IPS DF 6.9 (cell line): ENCODE measurements around the gene CIAO2A.

ENCODE experiments used
- DNase-seq: peaks from one replicate; pipeline ENCODE4 v3.0.0-alpha.2; 2013; ENCODE audit warnings: low read depth, low spot score
- H3K27ac ChIP-seq: one replicate; pipeline ENCODE4 v1.5.1; 2013; ENCODE audit warnings: low read length, control low read depth
- H3K27me3 ChIP-seq: 2 replicates; pipeline ENCODE4 v1.6.1; 2013; ENCODE audit warnings: mild to moderate bottlenecking, low read length; ENCODE audit not compliant: control insufficient read depth, insufficient read depth
- H3K36me3 ChIP-seq: 2 replicates; pipeline ENCODE4 v1.6.1; 2013; ENCODE audit warnings: low read length; ENCODE audit not compliant: control insufficient read depth, insufficient read depth
- H3K4me1 ChIP-seq: 2 replicates; pipeline ENCODE4 v1.6.1; 2013; ENCODE audit warnings: low read length; ENCODE audit not compliant: control insufficient read depth, insufficient read depth
- H3K4me3 ChIP-seq: 2 replicates; pipeline ENCODE4 v1.5.1; 2013; ENCODE audit warnings: mild to moderate bottlenecking, low read length
- H3K9me3 ChIP-seq: 2 replicates; pipeline ENCODE4 v1.6.1; 2013; ENCODE audit warnings: low read length, inconsistent platforms; ENCODE audit not compliant: control insufficient read depth, insufficient read depth
- WGBS: extraction: QIAGEN DNeasy Blood & Tissue Kit; methylation state at CpG from one replicate; pipeline ENCODE4 v1.1.7; 2013; ENCODE audit warnings: mixed read lengths, missing lambda C conversion rate; ENCODE audit not compliant: insufficient read length, insufficient coverage; 5-methylcytosine and 5-hydroxymethylcytosine counted together

CIAO2A gene

DNA sequence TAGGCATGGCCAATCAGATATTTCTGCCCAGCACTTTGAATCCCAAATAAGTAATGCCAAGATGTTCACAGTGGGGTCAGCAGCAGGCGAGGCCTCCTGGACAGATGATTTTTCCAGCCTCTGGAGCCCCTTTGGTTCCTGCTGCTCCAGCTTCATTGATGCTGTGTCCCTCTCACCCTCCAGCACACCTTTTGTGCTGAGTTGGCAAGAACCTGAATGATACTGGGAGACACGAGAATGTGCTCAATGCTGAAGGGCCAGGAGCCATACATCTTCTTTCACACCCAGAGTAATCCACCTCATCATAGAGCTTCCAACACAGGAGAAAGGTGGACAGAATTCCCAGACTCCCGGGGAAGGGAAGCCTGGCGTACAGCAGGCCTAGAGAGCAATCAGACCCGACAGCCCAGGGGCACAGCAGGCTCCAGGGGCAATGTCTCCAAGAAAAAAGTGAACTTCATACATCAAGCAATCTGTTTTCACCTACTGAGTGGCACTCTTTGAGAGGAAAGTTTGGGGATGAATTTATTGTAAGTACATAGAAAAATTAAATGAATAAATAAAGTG lies 40.6 kb downstream of the CIAO2A start:
- Histone ChIP-seq H3K27me3 (no peaks in the 10 kb centered on the region), H3K9me3 (no peaks in the 10 kb centered on the region), H3K27ac (no peak overlapping the region), H3K36me3 (no peaks in the 10 kb centered on the region), H3K4me3 (no peak overlapping the region), H3K4me1 (no peaks in the 10 kb centered on the region)
- no CpG with 5 or more reads among the region's 5 CpGs for WGBS
- no peak for DNase-seq

DNA sequence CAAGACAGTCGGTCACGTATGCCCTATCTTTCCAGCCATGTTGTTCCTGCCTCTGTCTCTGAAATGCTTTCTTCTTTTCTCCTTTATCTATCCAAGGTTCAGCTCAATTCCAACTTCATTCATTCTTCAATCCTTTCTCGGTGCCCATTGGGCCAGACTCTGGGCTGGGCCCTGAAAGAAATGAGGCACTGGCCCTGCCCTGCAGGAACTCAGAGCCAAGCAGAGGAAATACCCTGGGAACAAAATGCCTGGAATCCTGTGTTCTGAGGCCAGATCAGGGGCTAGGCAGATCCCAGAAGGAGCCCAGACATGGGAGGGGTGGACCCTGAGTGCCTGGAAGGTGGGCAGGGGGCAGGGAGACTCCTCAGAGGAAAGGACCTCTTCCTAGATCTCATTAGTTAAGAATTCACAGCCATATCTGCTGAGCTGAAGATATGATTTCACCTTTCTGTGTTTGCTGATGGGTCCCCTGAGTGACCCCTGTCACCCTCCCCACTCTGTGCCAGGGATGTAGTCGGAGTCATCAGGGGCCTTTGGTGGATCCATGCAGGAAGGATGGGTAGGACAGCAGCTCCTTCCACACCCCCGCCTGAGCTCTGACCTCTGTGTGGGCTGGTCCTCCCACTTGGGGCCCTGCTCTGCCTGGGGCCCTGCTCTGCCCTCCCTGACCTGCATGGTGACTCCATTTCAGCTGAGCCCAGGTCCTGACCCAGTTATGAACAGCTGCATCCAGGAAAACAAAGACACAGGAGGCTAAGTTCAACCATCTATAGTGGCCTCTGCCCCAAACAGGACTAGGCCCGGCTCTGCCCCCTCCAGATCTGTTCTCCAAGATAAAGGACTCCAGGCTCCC lies 42.0 kb downstream of the CIAO2A start:
- no CpG with 5 or more reads among the region's 6 CpGs for WGBS
- no peak overlapping the region for H3K27ac ChIP-seq
- no peak overlapping the region for H3K4me3 ChIP-seq
- no peaks in the 10 kb centered on the region for H3K9me3 ChIP-seq
- H3K36me3 ChIP-seq: no peaks in the 10 kb centered on the region
- DNase-seq: no peak
- H3K4me1 ChIP-seq: no peaks in the 10 kb centered on the region
- H3K27me3 ChIP-seq: no peaks in the 10 kb centered on the region; the same call in 1 of the 2 replicates

GRCh38 chr15:64051093-64051402 lies 42.6 kb downstream of the CIAO2A start:
- Histone ChIP-seq H3K27ac (no peak overlapping the region), H3K27me3 (no peaks in the 10 kb centered on the region; the same call in 1 of the 2 replicates), H3K36me3 (no peaks in the 10 kb centered on the region), H3K4me3 (no peak overlapping the region), H3K9me3 (no peaks in the 10 kb centered on the region), H3K4me1 (no peaks in the 10 kb centered on the region)
- no CpG with 5 or more reads among the region's 2 CpGs for WGBS
- no peak for DNase-seq

GRCh38 chr15:64050281-64051092 lies 43.2 kb downstream of the CIAO2A start:
- H3K4me3 ChIP-seq: no peak overlapping the region
- no CpG with 5 or more reads among the region's 8 CpGs for WGBS
- DNase-seq: no peak
- peaks cover 3% of the 10 kb centered on the region for H3K4me1 ChIP-seq
- H3K36me3 ChIP-seq: no peaks in the 10 kb centered on the region
- H3K27me3 ChIP-seq: peaks cover 4% of the 10 kb centered on the region; the same call in 1 of the 2 replicates
- no peaks in the 10 kb centered on the region for H3K9me3 ChIP-seq
- no peak overlapping the region for H3K27ac ChIP-seq

DNA sequence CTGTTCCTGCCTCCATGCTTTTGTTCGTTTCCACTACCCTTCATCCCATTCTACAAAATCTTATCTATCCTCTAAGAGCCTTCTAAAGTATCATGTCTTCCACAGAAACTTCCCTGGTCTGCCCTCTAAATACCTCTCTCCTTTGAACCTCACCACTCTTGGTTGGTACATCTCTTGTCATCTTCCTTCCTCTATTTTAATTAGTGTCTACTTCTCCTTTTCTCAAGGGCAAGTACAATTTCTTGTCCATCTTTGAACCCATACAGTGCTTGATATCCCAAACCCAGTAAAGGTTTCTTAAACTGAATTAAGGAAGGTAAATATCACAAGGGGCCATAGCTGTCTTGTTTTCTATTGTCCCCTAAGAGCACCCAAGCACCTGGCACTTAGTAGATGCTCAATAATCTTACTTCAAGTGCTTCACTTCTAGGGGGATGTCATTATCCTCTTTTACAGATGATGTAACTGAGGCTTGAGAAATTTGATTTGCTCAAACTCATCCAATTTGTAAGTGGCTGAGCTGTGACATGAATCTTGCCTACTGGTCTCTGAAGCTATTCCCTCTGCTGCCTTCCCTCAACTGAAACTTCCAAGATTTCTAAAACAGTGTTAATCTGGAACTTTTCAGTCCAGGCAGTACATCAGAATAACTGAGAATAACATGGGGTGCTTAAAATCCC lies 44.7 kb downstream of the CIAO2A start:
- no CpG with 5 or more reads among the region's 1 CpG for WGBS
- no peak for DNase-seq
- peaks cover 4% of the 10 kb centered on the region; the same call in 1 of the 2 replicates for H3K27me3 ChIP-seq
- no peak overlapping the region for H3K4me3 ChIP-seq
- H3K9me3 ChIP-seq: no peaks in the 10 kb centered on the region
- no peak overlapping the region for H3K27ac ChIP-seq
- H3K4me1 ChIP-seq: peaks cover 3% of the 10 kb centered on the region
- no peaks in the 10 kb centered on the region for H3K36me3 ChIP-seq

DNA sequence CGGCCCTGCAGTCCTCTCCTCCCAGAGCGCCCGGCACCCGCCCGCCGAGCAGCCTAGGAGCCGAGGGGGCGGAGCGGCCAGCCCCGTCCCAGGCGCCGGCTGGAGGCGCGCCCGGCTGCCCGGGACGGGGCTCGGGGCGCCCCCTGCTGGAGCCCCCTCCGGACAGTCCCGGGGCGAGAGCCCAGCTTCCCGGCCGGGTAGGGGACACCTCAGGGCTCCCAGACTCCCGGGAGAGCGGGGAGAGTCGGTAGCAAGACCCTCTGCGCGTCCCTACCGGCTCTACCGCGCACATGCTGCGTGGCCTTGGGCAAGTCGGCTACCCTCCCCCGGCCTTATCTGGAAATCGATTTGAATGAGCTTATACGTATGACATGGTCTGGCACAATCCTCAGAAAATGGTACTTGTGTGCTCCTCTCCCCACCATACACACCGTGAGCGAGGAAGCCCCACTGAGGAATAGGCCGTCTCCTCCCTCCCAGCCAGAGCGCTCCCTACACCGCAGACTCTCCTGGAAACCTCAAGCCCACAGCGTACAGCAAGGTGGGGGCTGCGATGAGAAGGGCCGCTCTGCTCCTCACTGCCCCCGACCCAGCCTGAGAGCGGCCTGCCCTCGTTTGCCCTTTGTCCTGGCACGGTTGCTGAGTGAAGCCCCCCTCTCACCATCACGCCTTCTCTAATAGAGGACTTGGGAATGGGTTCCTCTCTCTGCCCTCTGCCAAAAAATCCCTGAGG lies 47.1 kb downstream of the CIAO2A start, which contains the start of gene DAPK2:
DAPK2 (minus strand) TSS at position 65 of the 733 bp plus-strand sequence. CDS start 6,224 bp downstream, outside the sequence.
- H3K4me1 ChIP-seq: peaks cover 3% of the 10 kb centered on the region
- WGBS: no CpG with 5 or more reads among the region's 50 CpGs
- peaks cover 4% of the 10 kb centered on the region; the same call in 1 of the 2 replicates for H3K27me3 ChIP-seq
- H3K27ac ChIP-seq: no peak within 1 kb of the TSS
- peak within 1 kb of the TSS; percentile 29; the same call in 1 of the 2 replicates for H3K4me3 ChIP-seq
- DNase-seq: no peak
- no peaks in the 10 kb centered on the region for H3K9me3 ChIP-seq
- H3K36me3 ChIP-seq: no peaks in the 10 kb centered on the region

- DNase-seq: no peak
- H3K4me3 ChIP-seq: peak overlapping the region; percentile 29; the same call in 1 of the 2 replicates
- no peak overlapping the region for H3K27ac ChIP-seq
- WGBS: no CpG with 5 or more reads among the region's 76 CpGs
- peaks cover 4% of the 10 kb centered on the region; the same call in 1 of the 2 replicates for H3K27me3 ChIP-seq
- peaks cover 3% of the 10 kb centered on the region for H3K4me1 ChIP-seq
- no peaks in the 10 kb centered on the region for H3K36me3 ChIP-seq
- no peaks in the 10 kb centered on the region for H3K9me3 ChIP-seq
These were observed 47.7 kb downstream of the CIAO2A start for GRCh38 chr15:64045774-64046420.

GRCh38 chr15:64045101-64045435 lies 48.6 kb downstream of the CIAO2A start:
- Histone ChIP-seq H3K27me3 (peaks cover 4% of the 10 kb centered on the region; the same call in 1 of the 2 replicates), H3K9me3 (no peaks in the 10 kb centered on the region), H3K36me3 (no peaks in the 10 kb centered on the region), H3K4me1 (peaks cover 3% of the 10 kb centered on the region), H3K4me3 (no peak overlapping the region), H3K27ac (no peak overlapping the region)
- no CpG with 5 or more reads among the region's 5 CpGs for WGBS
- no peak for DNase-seq

DNA sequence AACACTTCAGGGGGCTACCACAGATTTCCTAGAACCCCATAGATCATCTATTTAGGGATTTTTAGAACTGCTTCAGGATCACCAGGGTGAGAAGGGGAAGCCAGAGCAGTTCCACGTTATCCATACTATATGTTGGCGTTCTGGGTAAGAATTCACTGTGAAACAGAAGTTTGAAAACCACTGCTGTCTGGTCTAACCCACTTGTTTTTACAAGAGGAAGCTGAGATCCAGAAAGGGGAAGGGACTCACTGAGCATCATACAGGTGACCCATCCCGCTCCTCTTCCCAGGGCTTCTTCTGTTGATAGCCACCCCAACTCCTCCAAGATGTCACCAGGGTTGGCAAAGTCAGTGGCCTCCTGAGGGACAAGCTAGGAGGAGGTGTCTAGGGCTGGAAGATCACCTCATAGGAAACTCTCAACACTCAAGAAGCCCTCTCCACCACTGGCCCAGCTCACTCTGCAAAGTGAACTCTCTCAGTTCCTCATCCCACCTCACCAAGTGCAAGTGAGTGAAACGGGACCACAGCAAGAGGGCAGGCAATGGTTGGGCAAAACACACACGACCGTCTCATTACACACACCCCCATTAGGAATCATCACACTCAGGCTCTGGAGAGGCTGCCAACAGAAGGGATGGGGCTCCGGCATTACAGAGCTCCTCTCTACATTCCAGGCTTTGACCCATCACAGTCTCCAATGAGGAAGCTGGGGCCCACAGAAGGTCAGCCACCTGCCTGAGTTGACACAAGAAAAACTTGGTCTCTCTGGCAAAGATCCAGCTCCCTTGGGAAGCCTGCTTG lies 49.1 kb downstream of the CIAO2A start:
- Histone ChIP-seq H3K9me3 (no peaks in the 10 kb centered on the region), H3K4me1 (peaks cover 3% of the 10 kb centered on the region), H3K27ac (no peak overlapping the region), H3K4me3 (no peak overlapping the region), H3K27me3 (peaks cover 4% of the 10 kb centered on the region; the same call in 1 of the 2 replicates), H3K36me3 (no peaks in the 10 kb centered on the region)
- DNase-seq: no peak
- WGBS: no CpG with 5 or more reads among the region's 7 CpGs
